ENCODE results near the gene LRRC3B. TPM values are rescaled to one million over a fixed set of nuclear protein-coding genes. Genes with fewer than 3 reads are reported as not detected.

Gene LRRC3B
- total RNA-seq, 4 donors from 2014 or later: 0.30 TPM; not detected in 3

DNA sequence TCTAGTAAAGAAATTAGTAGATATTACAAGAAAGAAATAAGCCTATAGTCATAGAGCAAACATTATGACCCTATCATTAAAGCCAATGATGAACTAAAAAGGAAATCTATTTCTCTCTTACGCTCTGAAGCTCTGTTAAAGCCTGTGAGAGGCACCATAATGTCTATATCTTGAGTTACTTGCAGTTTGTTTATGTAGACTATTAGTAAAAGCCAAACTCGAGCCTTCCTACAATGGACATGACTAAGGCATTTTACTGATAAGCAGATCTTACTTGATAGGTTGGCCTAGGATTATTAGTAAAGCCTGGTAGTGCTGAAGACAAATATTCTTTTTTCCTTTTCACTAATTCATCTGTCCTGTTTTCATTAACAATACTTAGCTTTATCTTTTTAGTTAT lies 32.7 kb downstream of the LRRC3B start:
- Histone ChIP-seq H3K4me1 (no peaks in the 10 kb centered on the region), H3K9me3 (no peaks in the 10 kb centered on the region), H3K27me3 (no peaks in the 10 kb centered on the region), H3K27ac (no peak overlapping the region), H3K4me3 (no peak overlapping the region), H3K36me3 (no peaks in the 10 kb centered on the region)
- TF ChIP-seq POLR2A (IDR thresholded peaks at IDR 0.05): no peak
- TF ChIP-seq EP300 (IDR thresholded peaks at IDR 0.05): no peak
- TF ChIP-seq CTCF (IDR thresholded peaks at IDR 0.05): no peak
- WGBS, 2 donors: 81 to 95% methylated on average over 2 of the region's 2 CpGs
- no peak for DNase-seq (ENCODE audit: low spot score in 2 of 2)

DNA sequence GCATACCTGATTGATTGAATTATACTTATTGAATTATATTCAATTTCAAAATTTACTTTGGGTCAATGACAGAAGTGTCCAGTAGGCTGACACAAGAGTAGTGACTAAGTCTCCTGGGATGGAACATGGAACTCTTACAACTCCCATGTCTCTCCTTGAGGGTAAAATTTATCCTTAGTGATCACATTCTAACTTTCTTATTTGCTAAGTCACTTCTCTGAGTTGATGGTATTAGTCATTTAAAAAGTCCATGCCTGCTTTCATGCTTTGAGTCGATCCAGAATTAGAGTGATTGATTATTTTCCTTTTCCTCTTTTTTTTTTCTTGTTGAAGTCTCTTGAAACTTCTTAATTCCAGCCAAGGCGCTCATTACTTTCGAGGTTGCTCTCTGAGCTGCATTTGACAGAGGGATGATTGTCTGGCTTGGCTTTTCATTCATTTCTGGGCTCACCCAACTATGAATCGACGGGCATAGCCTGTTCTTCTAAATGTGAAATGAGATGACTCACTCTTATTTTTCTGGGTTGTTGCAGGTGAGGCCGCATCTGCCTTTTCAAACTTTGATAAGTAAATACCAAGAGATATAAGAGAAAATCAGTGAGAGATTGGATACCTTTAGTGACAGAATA lies 34.9 kb downstream of the LRRC3B start:
- Histone ChIP-seq H3K36me3 (no peaks in the 10 kb centered on the region), H3K4me1 (no peaks in the 10 kb centered on the region), H3K9me3 (no peaks in the 10 kb centered on the region), H3K4me3 (no peak overlapping the region), H3K27ac (no peak overlapping the region), H3K27me3 (no peaks in the 10 kb centered on the region)
- TF ChIP-seq EP300 (IDR thresholded peaks at IDR 0.05): no peak
- no peak for TF ChIP-seq CTCF (IDR thresholded peaks at IDR 0.05)
- no peak for TF ChIP-seq POLR2A (IDR thresholded peaks at IDR 0.05)
- no peak for DNase-seq (ENCODE audit: low spot score in 2 of 2)
- 42 to 71% methylated on average over 6 of the region's 6 CpGs for WGBS, 2 donors

DNA sequence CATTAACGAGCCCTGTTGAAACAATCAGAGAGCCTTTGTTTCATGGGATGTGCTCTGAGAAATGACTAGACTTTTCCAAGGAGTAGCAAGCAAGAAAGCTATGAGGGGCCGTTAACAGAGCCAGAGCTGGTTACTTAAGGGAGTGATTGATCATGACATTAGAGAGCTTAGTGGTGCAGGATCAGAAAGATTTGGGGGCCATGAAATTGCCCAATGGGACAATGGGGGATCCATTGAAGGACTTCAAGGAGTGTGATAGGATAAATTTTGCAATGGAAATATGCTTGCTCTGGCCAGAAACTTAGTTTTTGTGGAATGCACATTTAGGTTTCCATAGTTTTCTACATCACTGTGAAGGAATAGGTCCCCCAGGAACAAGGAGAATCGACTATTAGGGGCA lies 45.6 kb downstream of the LRRC3B start:
- Histone ChIP-seq H3K4me3 (no peak overlapping the region), H3K36me3 (no peaks in the 10 kb centered on the region), H3K27me3 (no peaks in the 10 kb centered on the region), H3K27ac (no peak overlapping the region), H3K4me1 (no peaks in the 10 kb centered on the region), H3K9me3 (no peaks in the 10 kb centered on the region)
- 34 to 35% methylated on average over 3 of the region's 3 CpGs for WGBS, 2 donors
- no peak for TF ChIP-seq CTCF (IDR thresholded peaks at IDR 0.05)
- no peak for TF ChIP-seq POLR2A (IDR thresholded peaks at IDR 0.05)
- no peak for TF ChIP-seq EP300 (IDR thresholded peaks at IDR 0.05)
- no peak for DNase-seq (ENCODE audit: low spot score in 2 of 2)

GRCh38 chr3:26668696-26669095 lies 46.1 kb downstream of the LRRC3B start:
- no peak overlapping the region for H3K4me3 ChIP-seq
- no peak for DNase-seq (ENCODE audit: low spot score in 2 of 2)
- H3K4me1 ChIP-seq: no peaks in the 10 kb centered on the region
- no peaks in the 10 kb centered on the region for H3K9me3 ChIP-seq
- H3K27ac ChIP-seq: no peak overlapping the region
- no peak for TF ChIP-seq POLR2A (IDR thresholded peaks at IDR 0.05)
- no peak for TF ChIP-seq CTCF (IDR thresholded peaks at IDR 0.05)
- no peak for TF ChIP-seq EP300 (IDR thresholded peaks at IDR 0.05)
- no peaks in the 10 kb centered on the region for H3K27me3 ChIP-seq
- H3K36me3 ChIP-seq: no peaks in the 10 kb centered on the region

DNA sequence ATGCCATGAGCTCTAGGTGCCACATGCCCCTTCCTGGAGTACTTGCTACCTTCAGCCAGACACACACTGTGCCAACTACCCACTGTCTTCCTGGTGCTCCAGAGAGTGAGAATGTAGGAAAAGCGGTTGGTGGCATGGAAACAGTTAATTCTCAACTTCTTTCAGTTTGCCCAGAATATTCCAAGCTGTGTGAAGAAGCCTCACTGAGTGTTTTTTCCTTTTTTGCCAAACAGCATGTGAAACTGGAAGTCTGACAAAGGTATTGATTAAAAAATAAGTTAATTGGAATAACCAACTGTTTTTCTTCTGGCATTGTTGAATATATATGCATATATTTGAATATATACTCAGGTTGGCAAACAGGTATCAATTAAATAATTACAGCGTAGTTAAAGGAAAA lies 52.8 kb downstream of the LRRC3B start:
- TF ChIP-seq POLR2A (IDR thresholded peaks at IDR 0.05) (no peak), CTCF (IDR thresholded peaks at IDR 0.05) (no peak), EP300 (IDR thresholded peaks at IDR 0.05) (no peak)
- Histone ChIP-seq H3K4me3 (no peak overlapping the region), H3K9me3 (no peaks in the 10 kb centered on the region), H3K4me1 (no peaks in the 10 kb centered on the region), H3K27ac (no peak overlapping the region), H3K36me3 (no peaks in the 10 kb centered on the region), H3K27me3 (no peaks in the 10 kb centered on the region)
- 92 to 100% methylated on average over 2 of the region's 2 CpGs for WGBS, 2 donors
- DNase-seq (ENCODE audit: low spot score in 2 of 2): no peak
